Panc1 (cell line): ENCODE measurements around the gene SCAMP1.

Experiments used
- CTCF ChIP-seq: fragments of 450-650 bp; IDR thresholded peaks from 2 replicates; pipeline ENCODE4 v1.5.1; 2017; ENCODE audit warnings: mild to moderate bottlenecking
- POLR2AphosphoS5 ChIP-seq: IDR thresholded peaks from 2 replicates; pipeline ENCODE4 v1.6.1; 2012; ENCODE audit warnings: mild to moderate bottlenecking, low read depth, low read length, moderate library complexity
- TCF7L2 ChIP-seq: IDR thresholded peaks from 2 replicates; pipeline ENCODE4 v1.6.1; 2011; ENCODE audit warnings: mild to moderate bottlenecking, low read depth, low read length, inconsistent platforms

- TF ChIP-seq CTCF (no peak), POLR2AphosphoS5 (no peak), TCF7L2 (no peak)
Measured at GRCh38 chr5:78336698-78337097, 23.7 kb upstream of the SCAMP1 start.
